HAP-1 (cell line): ENCODE data around the gene HVCN1.
"Not testable (repeated sequence)": the region's sequence is repeated elsewhere in the genome, so short reads cannot be mapped to it uniquely, and the experiment has no call there.

Experiments
- DNase-seq, 2 experiments: peaks; one replicate each; pipeline ENCODE4 v3.0.0-alpha.2; 2016 to 2020; ENCODE audit warnings: low spot score in 2 of 2
- H3K27me3 ChIP-seq: fragments of 250-450 bp; sonication (Bioruptor Pico); 2 replicates; pipeline ENCODE4 v1.5.1; 2020; ENCODE audit warnings: low read depth, mild to moderate bottlenecking, moderate library complexity
- H3K36me3 ChIP-seq: fragments of 250-450 bp; sonication (Bioruptor Pico); replicated peaks from 2 replicates; pipeline ENCODE4 v1.5.1; 2020; ENCODE audit warnings: mild to moderate bottlenecking
- H3K4me1 ChIP-seq: fragments of 250-450 bp; sonication (Bioruptor Pico); 2 replicates; pipeline ENCODE4 v1.5.1; 2020; ENCODE audit warnings: mild to moderate bottlenecking
- H3K4me3 ChIP-seq: fragments of 250-450 bp; sonication (Bioruptor Pico); 2 replicates; pipeline ENCODE4 v1.5.1; 2020; ENCODE audit warnings: mild to moderate bottlenecking, moderate library complexity
- H3K9me3 ChIP-seq: fragments of 250-450 bp; sonication (Bioruptor Pico); 2 replicates; pipeline ENCODE4 v1.5.1; 2020; ENCODE audit warnings: mild to moderate bottlenecking, moderate library complexity
- in situ Hi-C: fragments of 300-500 bp; cut with MboI; formaldehyde crosslinking; loops from 3 replicates; pipeline ENCODE4 v1.14.3; 2020; ENCODE audit warnings: low sequenced_read_pairs, inconsistent platforms, mixed read lengths

The HVCN1 gene

GRCh38 chr12:110688446-110689280, at the start of gene HVCN1:
HVCN1 (minus strand) TSS chr12:110689115; CDS start chr12:110683245, 5,870 bp downstream.
- Histone ChIP-seq H3K4me3 (peak within 1 kb of the TSS; percentile 43), H3K36me3 (no peaks in the 10 kb centered on the region), H3K9me3 (no peaks in the 10 kb centered on the region), H3K4me1 (peaks cover 4% of the 10 kb centered on the region; the same call in 1 of the 2 replicates), H3K27me3 (no peaks in the 10 kb centered on the region)
- in situ Hi-C loops = no loop called here
- DNase-seq = peak; percentile 65

GRCh38 chr12:110737532-110737931, 48.6 kb upstream of the HVCN1 start:
- no peak overlapping the region for H3K4me3 ChIP-seq
- no peak for DNase-seq
- no peaks in the 10 kb centered on the region for H3K9me3 ChIP-seq
- peaks cover 65% of the 10 kb centered on the region for H3K36me3 ChIP-seq
- in situ Hi-C loops = no loop called here
- no peaks in the 10 kb centered on the region for H3K27me3 ChIP-seq
- peaks cover 36% of the 10 kb centered on the region for H3K4me1 ChIP-seq

GRCh38 chr12:110737016-110737415, 48.1 kb upstream of the HVCN1 start:
- peaks cover 38% of the 10 kb centered on the region for H3K4me1 ChIP-seq
- peaks cover 70% of the 10 kb centered on the region for H3K36me3 ChIP-seq
- in situ Hi-C loops = not testable (repeated sequence)

DNA sequence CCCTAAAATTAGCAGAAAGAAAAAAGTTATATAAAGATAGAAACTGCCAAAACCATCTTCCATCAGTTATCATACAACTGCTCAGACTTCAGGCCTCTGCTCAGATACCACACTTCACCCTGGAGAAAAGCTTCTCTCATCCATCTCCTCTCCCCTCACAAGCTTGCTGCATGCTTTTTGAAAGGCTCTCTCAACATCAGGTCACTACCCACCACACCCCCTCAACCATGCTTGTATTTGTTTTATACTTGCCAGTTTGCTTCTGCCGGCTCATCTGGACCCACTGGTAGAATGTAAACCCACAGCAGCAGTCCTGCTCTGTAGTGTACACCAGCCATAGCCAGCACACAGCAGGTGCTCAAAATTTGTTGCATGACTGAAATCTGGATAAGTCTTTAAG, 45.0 kb upstream of the HVCN1 start:
- Histone ChIP-seq H3K9me3 (no peaks in the 10 kb centered on the region), H3K4me3 (no peak overlapping the region), H3K4me1 (peaks cover 22% of the 10 kb centered on the region), H3K27me3 (no peaks in the 10 kb centered on the region), H3K36me3 (peaks cover 88% of the 10 kb centered on the region)
- in situ Hi-C loops = no loop called here
- DNase-seq = no peak

More at GRCh38 chr12:110737016-110737415, 48.1 kb upstream of the HVCN1 start:
- H3K9me3 ChIP-seq, DNase-seq, H3K4me3 ChIP-seq, H3K27me3 ChIP-seq: not testable (repeated sequence)

GRCh38 chr12:110733089-110733715, 44.3 kb upstream of the HVCN1 start:
- H3K9me3 ChIP-seq = no peaks in the 10 kb centered on the region
- no peaks in the 10 kb centered on the region for H3K27me3 ChIP-seq
- H3K4me3 ChIP-seq = no peak overlapping the region
- peaks cover 15% of the 10 kb centered on the region; the same call in 1 of the 2 replicates for H3K4me1 ChIP-seq
- in situ Hi-C loops = no loop called here
- DNase-seq = no peak
- H3K36me3 ChIP-seq = peaks cover 88% of the 10 kb centered on the region

DNA sequence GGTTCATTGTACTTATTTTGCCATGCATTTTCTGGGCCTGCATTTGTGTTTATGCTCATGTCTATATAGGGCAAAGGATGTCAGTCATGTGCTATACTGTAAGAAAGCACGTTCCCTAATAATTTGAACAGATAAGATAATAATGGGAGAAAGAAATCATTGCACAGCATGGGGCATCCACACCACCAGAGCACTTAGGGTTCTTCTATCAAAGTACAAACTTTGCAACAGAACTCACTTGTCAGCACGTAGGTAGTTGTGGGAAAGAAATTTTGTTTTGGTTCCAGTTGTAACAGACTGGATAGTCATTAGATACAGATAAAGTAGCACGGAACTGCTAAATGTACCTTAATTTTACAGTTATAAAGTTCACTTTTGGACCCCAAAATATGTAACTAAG, 43.7 kb upstream of the HVCN1 start:
- H3K9me3 ChIP-seq = no peaks in the 10 kb centered on the region
- DNase-seq = no peak
- H3K4me1 ChIP-seq = peaks cover 13% of the 10 kb centered on the region; the same call in 1 of the 2 replicates
- H3K36me3 ChIP-seq = peaks cover 92% of the 10 kb centered on the region
- in situ Hi-C loops = no loop called here
- H3K27me3 ChIP-seq = no peaks in the 10 kb centered on the region
- H3K4me3 ChIP-seq = no peak overlapping the region

DNA sequence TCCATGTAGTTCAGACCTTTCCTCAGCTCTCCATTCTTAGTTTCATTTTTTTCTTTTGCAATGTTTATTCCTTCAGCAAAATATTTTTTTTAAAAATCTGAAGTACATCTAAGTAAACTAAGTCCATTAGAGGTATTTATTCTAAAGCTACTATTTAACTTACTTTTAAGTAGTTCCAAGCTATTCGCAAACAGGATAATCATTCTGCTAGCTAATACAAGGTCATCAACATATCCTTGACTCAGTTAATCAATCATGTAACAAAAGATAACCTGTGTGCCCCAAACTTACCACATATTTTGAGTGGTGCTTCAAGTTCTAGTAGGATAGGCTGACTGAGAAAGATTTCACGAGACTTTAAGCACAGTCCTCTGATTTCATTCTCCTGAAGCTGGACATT, 42.6 kb upstream of the HVCN1 start:
- no peak for DNase-seq
- no peak overlapping the region for H3K4me3 ChIP-seq
- H3K36me3 ChIP-seq = peaks cover 97% of the 10 kb centered on the region
- H3K27me3 ChIP-seq = no peaks in the 10 kb centered on the region
- in situ Hi-C loops = no loop called here
- peaks cover 8% of the 10 kb centered on the region; the same call in 1 of the 2 replicates for H3K4me1 ChIP-seq
- no peaks in the 10 kb centered on the region for H3K9me3 ChIP-seq

DNA sequence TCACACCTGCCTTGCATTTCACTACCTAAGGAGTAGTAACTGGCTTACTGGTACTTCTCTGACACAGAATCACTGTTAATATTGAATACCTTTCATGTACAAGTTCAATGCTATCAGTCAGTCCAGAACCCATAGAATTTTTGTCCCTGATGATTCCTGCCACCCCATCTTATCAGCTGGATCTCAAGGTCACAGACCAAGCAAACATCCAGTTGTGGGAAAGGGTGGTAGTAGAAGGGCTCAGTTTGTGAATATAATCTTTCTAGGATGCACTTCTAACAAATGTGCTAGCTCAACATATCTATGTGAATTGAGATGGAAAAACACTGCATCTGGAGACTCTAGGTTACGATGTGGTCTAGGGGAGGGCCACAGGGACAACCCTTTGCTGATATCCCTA, 39.7 kb upstream of the HVCN1 start:
- no peak overlapping the region for H3K4me3 ChIP-seq
- no peak for DNase-seq
- H3K27me3 ChIP-seq = no peaks in the 10 kb centered on the region
- H3K4me1 ChIP-seq = peaks cover 3% of the 10 kb centered on the region; the same call in 1 of the 2 replicates
- no peaks in the 10 kb centered on the region for H3K9me3 ChIP-seq
- H3K36me3 ChIP-seq = peaks cover 100% of the 10 kb centered on the region
- in situ Hi-C loops = no loop called here

- H3K27me3 ChIP-seq = no peaks in the 10 kb centered on the region
- H3K36me3 ChIP-seq = peaks cover 98% of the 10 kb centered on the region
- no peak for DNase-seq
- no peak overlapping the region for H3K4me3 ChIP-seq
- no peaks in the 10 kb centered on the region for H3K9me3 ChIP-seq
- in situ Hi-C loops = no loop called here
- peaks cover 5% of the 10 kb centered on the region for H3K4me1 ChIP-seq
Observed at GRCh38 chr12:110726708-110727369, 37.9 kb upstream of the HVCN1 start.

DNA sequence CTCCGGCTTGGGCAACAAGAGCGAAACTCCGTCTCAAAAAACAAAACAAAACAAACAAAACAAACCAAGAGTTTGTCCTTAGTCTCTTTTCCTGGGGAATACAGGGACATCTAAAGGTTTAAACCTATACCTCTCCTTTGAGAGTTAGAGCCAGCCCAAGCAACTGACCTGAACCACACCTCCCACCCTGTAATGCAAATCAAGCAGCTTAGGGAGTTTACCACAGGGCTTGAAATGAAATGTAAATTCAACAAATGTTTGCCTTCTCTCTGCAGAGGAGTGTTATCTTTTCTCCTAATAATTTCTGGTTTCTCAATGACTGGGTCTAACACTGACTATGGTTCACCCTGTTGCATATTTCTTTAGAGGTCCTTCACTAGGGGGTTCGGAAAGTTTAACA, 37.1 kb upstream of the HVCN1 start:
- Histone ChIP-seq H3K4me1 (peaks cover 14% of the 10 kb centered on the region), H3K27me3 (no peaks in the 10 kb centered on the region), H3K36me3 (peaks cover 98% of the 10 kb centered on the region), H3K9me3 (no peaks in the 10 kb centered on the region), H3K4me3 (no peak overlapping the region)
- in situ Hi-C loops = no loop called here
- no peak for DNase-seq

GRCh38 chr12:110725267-110725666, 36.4 kb upstream of the HVCN1 start:
- peaks cover 92% of the 10 kb centered on the region for H3K36me3 ChIP-seq

DNA sequence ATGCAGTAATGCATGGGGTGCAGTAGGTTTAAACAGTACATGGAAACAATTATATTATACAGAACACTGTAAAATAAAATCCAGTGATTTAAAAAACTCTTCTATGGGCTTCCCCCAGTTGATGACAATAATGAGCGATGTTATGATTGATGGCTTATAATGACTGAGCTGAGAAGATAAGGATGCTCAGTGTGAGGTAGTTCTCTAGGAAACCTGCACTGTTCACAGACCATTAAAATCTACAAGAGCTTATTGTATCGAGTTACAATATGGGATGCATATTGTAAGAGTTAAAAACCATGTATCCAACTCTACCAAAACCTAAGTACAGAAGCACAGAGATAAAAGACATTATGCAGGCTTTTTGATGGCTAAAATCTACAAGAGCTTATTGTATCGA, 34.0 kb upstream of the HVCN1 start:
- H3K9me3 ChIP-seq, in situ Hi-C loops, DNase-seq, H3K27me3 ChIP-seq, H3K4me3 ChIP-seq: not testable (repeated sequence)
- H3K36me3 ChIP-seq = peaks cover 92% of the 10 kb centered on the region
- H3K4me1 ChIP-seq = peaks cover 25% of the 10 kb centered on the region

More at GRCh38 chr12:110725267-110725666, 36.4 kb upstream of the HVCN1 start:
- no peak for DNase-seq
- Histone ChIP-seq H3K4me3 (no peak overlapping the region), H3K27me3 (no peaks in the 10 kb centered on the region), H3K4me1 (peaks cover 19% of the 10 kb centered on the region), H3K9me3 (no peaks in the 10 kb centered on the region)
- in situ Hi-C loops = no loop called here

DNA sequence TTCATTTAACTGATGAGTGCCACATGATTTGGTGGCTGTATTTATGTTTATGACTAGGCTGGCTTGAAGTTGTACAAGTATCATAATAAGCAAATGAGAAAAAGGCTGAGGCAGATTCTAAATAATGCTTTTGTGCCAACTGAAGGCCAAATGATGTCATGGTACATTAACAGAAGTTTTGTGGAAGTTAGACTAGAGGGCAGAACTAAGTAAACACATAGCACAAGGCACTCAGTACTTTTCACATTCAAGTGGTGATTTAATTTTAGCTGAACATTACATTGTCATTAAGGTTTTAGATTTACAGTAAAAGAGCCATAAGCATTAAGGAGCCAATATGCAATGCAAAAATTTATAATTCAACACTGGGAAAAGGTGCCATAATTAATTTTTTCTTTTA, 32.7 kb upstream of the HVCN1 start:
- Histone ChIP-seq H3K36me3 (peaks cover 83% of the 10 kb centered on the region), H3K4me3 (no peak overlapping the region)
- DNase-seq = no peak

GRCh38 chr12:110720516-110720915, 31.6 kb upstream of the HVCN1 start:
- Histone ChIP-seq H3K9me3 (no peaks in the 10 kb centered on the region), H3K4me3 (no peak overlapping the region), H3K36me3 (peaks cover 72% of the 10 kb centered on the region), H3K4me1 (peaks cover 25% of the 10 kb centered on the region), H3K27me3 (no peaks in the 10 kb centered on the region)
- in situ Hi-C loops = no loop called here
- DNase-seq = peak in 1 of 2 experiments; percentile 83

More for the DNA sequence above, 32.7 kb upstream of the HVCN1 start:
- H3K27me3 ChIP-seq = no peaks in the 10 kb centered on the region
- peaks cover 25% of the 10 kb centered on the region for H3K4me1 ChIP-seq
- in situ Hi-C loops = no loop called here
- no peaks in the 10 kb centered on the region for H3K9me3 ChIP-seq
